Gastrocnemius medialis (tissue), 4 donors: Measurements from ENCODE around the gene ZBTB49.

ENCODE experiments used
- CTCF ChIP-seq, 5 experiments: fragments of 450-650 bp in 3 of 5; fragments of 200-600 bp in 2 of 5; sonication (generic) in 2 of 5; IDR thresholded peaks in 4 of 5; conservative IDR thresholded peaks in 1 of 5; 1 replicate in 4 of 5; 2 replicates in 1 of 5; pipeline ENCODE4 v1.5.1; 2016 to 2019; ENCODE audit warnings: antibody characterized with exemption in 5 of 5, mild to moderate bottlenecking in 3 of 5, moderate library complexity in 3 of 5
- POLR2A ChIP-seq, 2 donors: fragments of 450-650 bp; IDR thresholded peaks; one replicate each; pipeline ENCODE4 v1.6.1; 2017; ENCODE audit warnings: antibody characterized with exemption in 2 of 2, mild to moderate bottlenecking in 2 of 2, moderate library complexity in 2 of 2

- TF ChIP-seq POLR2A (IDR thresholded peaks at IDR 0.05) (no peak), CTCF (IDR thresholded peaks at IDR 0.05 in 4 of 5, conservative IDR thresholded peaks at IDR 0.05 in 1 of 5) (no peak)
Measured at GRCh38 chr4:4293279-4293678, 3.2 kb downstream of the ZBTB49 start.
